HepG2 (cell line): ENCODE data around the gene RAP1GAP2. TPM values are rescaled to one million over a fixed set of nuclear protein-coding genes. Genes with fewer than 3 reads are reported as not detected.

Source experiments
- ATAC-seq: fragments of 200-7000 bp; cut with Tn5 transposase; 3 replicates; pipeline ENCODE4 v1.9.1; 2020; ENCODE audit warnings: mild to moderate bottlenecking, moderate library complexity
- BruUV-seq: library from RNA; stranded (reverse); fragments of 400-500 nt; replicated peaks from 2 replicates; lab custom pipeline; 2021; lab: Mats Ljungman, UMichigan
- CTCF ChIA-PET: fragments of 300-600 bp; formaldehyde crosslinking; extraction: SDS; loops from one replicate; lab custom pipeline; 2021; ENCODE audit warnings: low total read pairs, inconsistent platforms, low intra/inter-chr PET ratio; lab: Yijun Ruan, JAX
- POLR2A ChIA-PET: fragments of 350-600 bp; sonication (Branson Sonifier 250); formaldehyde crosslinking; loops from one replicate; lab custom pipeline; 2020; ENCODE audit warnings: antibody characterized with exemption, inconsistent platforms; lab: Yijun Ruan, JAX
- DNase-seq: peaks from one replicate; pipeline ENCODE4 v3.0.0-alpha.2; 2015; ENCODE audit warnings: low spot score
- FAIRE-seq: peaks from 3 replicates; lab custom pipeline; 2011; peaks lifted over from hg19 to GRCh38; lab: Jason Lieb, UNC
- H2AFZ ChIP-seq: one replicate; pipeline ENCODE4 v1.6.1; 2011; ENCODE audit warnings: low read length, inconsistent platforms
- H3K27ac ChIP-seq: fragments of 300-600 bp; 3 replicates; pipeline ENCODE4 v1.8.0; 2011; ENCODE audit warnings: mixed run types, mild to moderate bottlenecking, mixed read lengths, low read length, inconsistent platforms; ENCODE audit not compliant: insufficient read depth; ENCODE audit errors: extremely low read length
- H3K27me3 ChIP-seq, 2 experiments: fragments of 200-600 bp in 1 of 2; 2 replicates in 1 of 2; 3 replicates in 1 of 2; pipeline versions ENCODE4 v1.6.0 to v1.8.0; 2011; ENCODE audit warnings: low read length in 2 of 2, mild to moderate bottlenecking in 2 of 2, moderate library complexity in 2 of 2, inconsistent platforms in 1 of 2; ENCODE audit not compliant: insufficient read depth in 2 of 2, control insufficient read depth in 1 of 2
- H3K36me3 ChIP-seq, 2 experiments: fragments of 200-600 bp in 1 of 2; replicated peaks in 1 of 2; 2 replicates in 1 of 2; 3 replicates in 1 of 2; pipeline versions ENCODE4 v1.5.1 to v1.8.0; 2011; ENCODE audit warnings: low read length in 2 of 2, inconsistent platforms in 1 of 2; ENCODE audit not compliant: insufficient read depth in 2 of 2, control insufficient read depth in 1 of 2
- H3K4me1 ChIP-seq: 2 replicates; pipeline ENCODE4 v1.5.1; 2012; ENCODE audit warnings: low read length, inconsistent platforms; ENCODE audit not compliant: insufficient read depth
- H3K4me2 ChIP-seq: 2 replicates; pipeline ENCODE4 v1.6.0; 2011; ENCODE audit warnings: low read depth, low read length, inconsistent platforms
- H3K4me3 ChIP-seq, 3 experiments: fragments of 200-600 bp in 1 of 3; sonication (generic), shearing (Covaris generic) in 1 of 3; replicated peaks in 1 of 3; 2 replicates each; pipeline ENCODE4 v1.5.1; 2011 to 2016; ENCODE audit warnings: low read length in 3 of 3, inconsistent platforms in 2 of 3, low read depth in 2 of 3, mild to moderate bottlenecking in 2 of 3, control low read depth in 1 of 3, mixed read lengths in 1 of 3; ENCODE audit not compliant: insufficient read depth in 1 of 3
- H3K79me2 ChIP-seq: one replicate; pipeline ENCODE4 v1.6.1; 2011; ENCODE audit warnings: low read length, inconsistent platforms; ENCODE audit not compliant: insufficient read depth
- H3K9ac ChIP-seq: 2 replicates; pipeline ENCODE4 v1.6.0; 2011; ENCODE audit warnings: mild to moderate bottlenecking, low read depth, low read length, inconsistent platforms; ENCODE audit not compliant: insufficient read depth
- H3K9me3 ChIP-seq: 2 replicates; pipeline ENCODE4 v1.5.1; 2012; ENCODE audit warnings: mild to moderate bottlenecking, low read length
- H4K20me1 ChIP-seq: 2 replicates; pipeline ENCODE4 v1.6.0; 2011; ENCODE audit warnings: inconsistent platforms, mild to moderate bottlenecking, low read length, moderate library complexity; ENCODE audit not compliant: insufficient read depth
- DNMT1 ChIP-seq: sonication (generic); formaldehyde crosslinking; IDR thresholded peaks from 2 replicates; pipeline ENCODE4 v1.5.1; 2020; ENCODE audit warnings: mild to moderate bottlenecking, missing genetic modification reagents
- ELK4 ChIP-seq: sonication (generic); formaldehyde crosslinking; IDR thresholded peaks from 2 replicates; pipeline ENCODE4 v1.9.0; 2021; ENCODE audit warnings: missing genetic modification reagents, borderline replicate concordance
- GPN1 ChIP-seq: sonication (generic); formaldehyde crosslinking; IDR thresholded peaks from 2 replicates; pipeline ENCODE4 v1.5.1; 2020; ENCODE audit warnings: missing genetic modification reagents, borderline replicate concordance
- KLF16 ChIP-seq, 2 experiments: sonication (generic) in 1 of 2; formaldehyde crosslinking in 1 of 2; IDR thresholded peaks; 2 replicates each; pipeline versions ENCODE4 v1.6.1 to v1.8.0; 2016 to 2023; ENCODE audit warnings: missing genetic modification reagents in 2 of 2, missing compliant biosample characterization in 1 of 2
- MLLT10 ChIP-seq: sonication (generic); formaldehyde crosslinking; IDR thresholded peaks from 2 replicates; pipeline ENCODE4 v1.4.0; 2020; ENCODE audit warnings: missing genetic modification reagents
- SRSF9 ChIP-seq: fragments of 200-400 bp; formaldehyde crosslinking; IDR thresholded peaks from 2 replicates; pipeline ENCODE4 v1.6.1; 2018; ENCODE audit warnings: borderline replicate concordance, mild to moderate bottlenecking, low read depth, low read length; ENCODE audit not compliant: insufficient read depth, poor library complexity, severe bottlenecking
- ZBTB37 ChIP-seq: sonication (generic); formaldehyde crosslinking; IDR thresholded peaks from 2 replicates; pipeline ENCODE4 v1.4.0; 2020; ENCODE audit warnings: mild to moderate bottlenecking, missing genetic modification reagents
- ZFP37 ChIP-seq: sonication (generic); formaldehyde crosslinking; IDR thresholded peaks from 2 replicates; pipeline ENCODE4 v1.4.0; 2020; ENCODE audit warnings: missing genetic modification reagents, borderline replicate concordance
- ZNF841 ChIP-seq: sonication (generic); formaldehyde crosslinking; IDR thresholded peaks from 2 replicates; pipeline ENCODE4 v1.8.1; 2023; ENCODE audit warnings: missing genetic modification reagents, borderline replicate concordance
- WGBS: methylation state at CpG from one replicate; pipeline ENCODE4 v1.1.6; 2017; ENCODE audit warnings: low lambda C conversion rate; 5-methylcytosine and 5-hydroxymethylcytosine counted together
- in situ Hi-C: cut with HindIII; loops from 2 replicates; pipeline ENCODE4 v1.10.0; 2017; ENCODE audit warnings: low pct_unique_long_range_greater_than_20kb; ENCODE audit not compliant: extremely low pct_ligation_motif_present
- intact Hi-C: fragments of 100-400 bp; cut with micrococcal nuclease; formaldehyde crosslinking; loops from one replicate; pipeline ENCODE4 v1.10.0; 2022; ENCODE audit not compliant: unreplicated experiment
- polyA plus RNA-seq, 8 experiments: library from polyadenylated mRNA; depleted of rRNA in 3 of 8; stranded (reverse) in 7 of 8; unstranded in 1 of 8; fragments of >200 nt; fragmentation: Illumina TruSeq in 4 of 8; extraction: Trizol in 4 of 8; gene quantifications; 2 replicates each; pipeline versions ENCODE4 v1.2.1 to v1.2.3, GENCODE V29; 2011 to 2016; ENCODE audit warnings: low read depth in 4 of 8, missing spikeins in 1 of 8, mixed read lengths in 1 of 8; ENCODE audit not compliant: insufficient read depth in 1 of 8
- total RNA-seq, 5 experiments: library from RNA; depleted of rRNA; stranded (reverse); fragments of >200 nt; fragmentation: Illumina TruSeq; extraction: Trizol; gene quantifications; 2 replicates each; pipeline ENCODE4 v1.2.3, GENCODE V29; 2016; ENCODE audit warnings: low read depth in 1 of 5
- TF ChIP-seq, protein P1 (sequence below): sonication (generic); formaldehyde crosslinking; IDR thresholded peaks from 2 replicates; pipeline ENCODE4 v1.5.0; 2020; ENCODE audit warnings: mild to moderate bottlenecking, missing genetic modification reagents
- TF ChIP-seq, protein P2 (sequence below): sonication (generic); formaldehyde crosslinking; IDR thresholded peaks from 2 replicates; pipeline ENCODE4 v1.4.0; 2020; ENCODE audit warnings: mild to moderate bottlenecking, low read depth, missing genetic modification reagents

The RAP1GAP2 gene
- total and polyA plus RNA-seq, 2 of the 13 experiments (the other 11 are each of a cell fraction or from before 2014, with no cell fraction given): 10.9 to 12.0 TPM

- FAIRE-seq (no peak), DNase-seq (no peak), ATAC-seq (no peak)
- Histone ChIP-seq H3K27ac (no peak overlapping the region), H3K4me2 (no peak overlapping the region), H4K20me1 (no peaks in the 10 kb centered on the region), H3K9ac (no peak overlapping the region), H2AFZ (no peak overlapping the region), H3K36me3 (no peaks in the 10 kb centered on the region), H3K9me3 (no peaks in the 10 kb centered on the region), H3K4me1 (no peaks in the 10 kb centered on the region), H3K79me2 (no peaks in the 10 kb centered on the region), H3K4me3 (no peak overlapping the region), H3K27me3 (no peaks in the 10 kb centered on the region)
- 68% methylated on average over 7 of the region's 7 CpGs for WGBS
- CTCF ChIA-PET: no interaction called here
- no TSS peak for BruUV-seq
- POLR2A ChIA-PET: no interaction called here
- in situ Hi-C loops (no loop called here), intact Hi-C loops (no loop called here)
- TF ChIP-seq ZBTB37 (CRISPR knock-in tag): no peak
- TF ChIP-seq MLLT10 (CRISPR knock-in tag): no peak
- TF ChIP-seq DNMT1 (CRISPR knock-in tag): no peak
- TF ChIP-seq ZFP37: no peak
- no peak for TF ChIP-seq ELK4 (CRISPR knock-in tag)
- no peak for TF ChIP-seq KLF16 (CRISPR knock-in tag; IDR thresholded peaks at IDR 0.05)
These were observed 149.9 kb downstream of the RAP1GAP2 start for GRCh38 chr17:2946144-2946543.

DNA sequence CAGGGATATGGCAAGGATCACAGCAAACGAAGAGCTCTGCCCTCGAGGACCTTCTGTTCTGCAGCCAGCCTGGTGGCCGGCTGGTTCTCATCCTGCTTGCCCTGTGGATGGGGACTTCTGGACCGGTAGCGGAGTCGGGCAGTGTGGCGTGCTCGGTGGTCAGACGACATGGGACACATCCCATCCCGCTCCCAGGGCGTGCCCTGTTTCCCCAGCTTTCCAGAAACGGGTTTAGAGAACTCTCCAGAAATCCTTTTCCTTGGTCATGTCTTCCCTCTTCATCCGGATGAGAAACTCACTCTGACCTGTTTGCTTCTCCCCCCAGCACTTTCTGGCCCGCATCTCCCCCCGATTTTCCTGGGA lies 151.3 kb downstream of the RAP1GAP2 start:
- Histone ChIP-seq H4K20me1 (no peaks in the 10 kb centered on the region), H3K27ac (no peak overlapping the region), H3K9ac (no peak overlapping the region), H3K9me3 (no peaks in the 10 kb centered on the region), H2AFZ (no peak overlapping the region), H3K79me2 (no peaks in the 10 kb centered on the region), H3K4me2 (no peak overlapping the region), H3K4me1 (peaks cover 7% of the 10 kb centered on the region), H3K36me3 (no peaks in the 10 kb centered on the region), H3K4me3 (no peak overlapping the region), H3K27me3 (no peaks in the 10 kb centered on the region)
- ChIA-PET POLR2A (no interaction called here), CTCF (no interaction called here)
- BruUV-seq: no TSS peak
- in situ Hi-C loops (no loop called here), intact Hi-C loops (no loop called here)
- DNase-seq (no peak), ATAC-seq (no peak), FAIRE-seq (no peak)
- 53% methylated on average over 7 of the region's 15 CpGs for WGBS
- TF ChIP-seq GPN1 (CRISPR knock-in tag) (no peak), KLF16 (CRISPR knock-in tag; IDR thresholded peaks at IDR 0.05) (no peak), SRSF9 (no peak), ZNF841 (no peak)
- TF ChIP-seq, protein P1, sequence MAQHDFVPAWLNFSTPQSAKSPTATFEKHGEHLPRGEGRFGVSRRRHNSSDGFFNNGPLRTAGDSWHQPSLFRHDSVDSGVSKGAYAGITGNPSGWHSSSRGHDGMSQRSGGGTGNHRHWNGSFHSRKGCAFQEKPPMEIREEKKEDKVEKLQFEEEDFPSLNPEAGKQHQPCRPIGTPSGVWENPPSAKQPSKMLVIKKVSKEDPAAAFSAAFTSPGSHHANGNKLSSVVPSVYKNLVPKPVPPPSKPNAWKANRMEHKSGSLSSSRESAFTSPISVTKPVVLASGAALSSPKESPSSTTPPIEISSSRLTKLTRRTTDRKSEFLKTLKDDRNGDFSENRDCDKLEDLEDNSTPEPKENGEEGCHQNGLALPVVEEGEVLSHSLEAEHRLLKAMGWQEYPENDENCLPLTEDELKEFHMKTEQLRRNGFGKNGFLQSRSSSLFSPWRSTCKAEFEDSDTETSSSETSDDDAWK (CRISPR knock-in tag): no peak
- TF ChIP-seq, protein P2, sequence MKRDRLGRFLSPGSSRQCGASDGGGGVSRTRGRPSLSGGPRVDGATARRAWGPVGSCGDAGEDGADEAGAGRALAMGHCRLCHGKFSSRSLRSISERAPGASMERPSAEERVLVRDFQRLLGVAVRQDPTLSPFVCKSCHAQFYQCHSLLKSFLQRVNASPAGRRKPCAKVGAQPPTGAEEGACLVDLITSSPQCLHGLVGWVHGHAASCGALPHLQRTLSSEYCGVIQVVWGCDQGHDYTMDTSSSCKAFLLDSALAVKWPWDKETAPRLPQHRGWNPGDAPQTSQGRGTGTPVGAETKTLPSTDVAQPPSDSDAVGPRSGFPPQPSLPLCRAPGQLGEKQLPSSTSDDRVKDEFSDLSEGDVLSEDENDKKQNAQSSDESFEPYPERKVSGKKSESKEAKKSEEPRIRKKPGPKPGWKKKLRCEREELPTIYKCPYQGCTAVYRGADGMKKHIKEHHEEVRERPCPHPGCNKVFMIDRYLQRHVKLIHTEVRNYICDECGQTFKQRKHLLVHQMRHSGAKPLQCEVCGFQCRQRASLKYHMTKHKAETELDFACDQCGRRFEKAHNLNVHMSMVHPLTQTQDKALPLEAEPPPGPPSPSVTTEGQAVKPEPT: no peak
